HepG2 (cell line): ENCODE results near the gene WIF1. TPM values are rescaled to one million over a fixed set of nuclear protein-coding genes. Genes with fewer than 3 reads are reported as not detected.

Source experiments
- ARNT ChIP-seq: fragments of 450-650 bp; IDR thresholded peaks from 2 replicates; pipeline ENCODE4 v1.6.1; 2017
- CREM ChIP-seq, 2 experiments: sonication (generic) in 1 of 2; formaldehyde crosslinking in 1 of 2; IDR thresholded peaks; 2 replicates each; pipeline versions ENCODE4 v1.4.0 to v1.6.1; 2016 to 2020; ENCODE audit warnings: antibody characterized with exemption in 1 of 2, mild to moderate bottlenecking in 1 of 2, missing genetic modification reagents in 1 of 2
- FLYWCH1 ChIP-seq: sonication (generic); formaldehyde crosslinking; IDR thresholded peaks from 2 replicates; pipeline ENCODE4 v1.8.1; 2023; ENCODE audit warnings: mild to moderate bottlenecking, missing genetic modification reagents
- GATAD2A ChIP-seq: IDR thresholded peaks from 2 replicates; pipeline ENCODE4 v1.6.1; 2016
- KDM6A ChIP-seq: IDR thresholded peaks from 2 replicates; pipeline ENCODE4 v1.6.1; 2016; ENCODE audit warnings: low read depth
- SP2 ChIP-seq: sonication (generic); formaldehyde crosslinking; IDR thresholded peaks from 2 replicates; pipeline ENCODE4 v1.5.1; 2020; ENCODE audit warnings: mild to moderate bottlenecking, missing genetic modification reagents
- TGIF2 ChIP-seq: IDR thresholded peaks from 2 replicates; pipeline ENCODE4 v1.6.1; 2016; ENCODE audit warnings: control low read depth, missing compliant biosample characterization
- ZNF232 ChIP-seq: sonication (generic); formaldehyde crosslinking; IDR thresholded peaks from 2 replicates; pipeline ENCODE4 v1.4.0; 2020; ENCODE audit warnings: missing genetic modification reagents, borderline replicate concordance
- ZNF367 ChIP-seq: sonication (generic); formaldehyde crosslinking; IDR thresholded peaks from 2 replicates; pipeline ENCODE4 v1.4.0; 2020; ENCODE audit warnings: missing genetic modification reagents, borderline replicate concordance
- ZNF776 ChIP-seq: sonication (generic); formaldehyde crosslinking; IDR thresholded peaks from 2 replicates; pipeline ENCODE4 v1.4.0; 2020; ENCODE audit warnings: mild to moderate bottlenecking, missing genetic modification reagents
- ZNF891 ChIP-seq: sonication (generic); formaldehyde crosslinking; IDR thresholded peaks from 2 replicates; pipeline ENCODE4 v1.5.0; 2020; ENCODE audit warnings: mild to moderate bottlenecking, missing genetic modification reagents
- polyA plus RNA-seq, 8 experiments: library from polyadenylated mRNA; depleted of rRNA in 3 of 8; stranded (reverse) in 7 of 8; unstranded in 1 of 8; fragments of >200 nt; fragmentation: Illumina TruSeq in 4 of 8; extraction: Trizol in 4 of 8; gene quantifications; 2 replicates each; pipeline versions ENCODE4 v1.2.1 to v1.2.3, GENCODE V29; 2011 to 2016; ENCODE audit warnings: low read depth in 4 of 8, missing spikeins in 1 of 8, mixed read lengths in 1 of 8; ENCODE audit not compliant: insufficient read depth in 1 of 8
- total RNA-seq, 5 experiments: library from RNA; depleted of rRNA; stranded (reverse); fragments of >200 nt; fragmentation: Illumina TruSeq; extraction: Trizol; gene quantifications; 2 replicates each; pipeline ENCODE4 v1.2.3, GENCODE V29; 2016; ENCODE audit warnings: low read depth in 1 of 5
- TF ChIP-seq, protein P1 (sequence below): sonication (generic); formaldehyde crosslinking; IDR thresholded peaks from 2 replicates; pipeline ENCODE4 v1.5.1; 2020; ENCODE audit warnings: mild to moderate bottlenecking, missing genetic modification reagents, borderline replicate concordance
- TF ChIP-seq, protein P2 (sequence below): sonication (generic); formaldehyde crosslinking; IDR thresholded peaks from 2 replicates; pipeline ENCODE4 v1.4.0; 2020; ENCODE audit warnings: missing genetic modification reagents
- TF ChIP-seq, protein P3 (sequence below): sonication (generic); formaldehyde crosslinking; IDR thresholded peaks from 2 replicates; pipeline ENCODE4 v1.8.1; 2023; ENCODE audit warnings: missing genetic modification reagents, mild to moderate bottlenecking, borderline replicate concordance

The WIF1 gene
- total and polyA plus RNA-seq, 2 of the 13 experiments (the other 11 are each of a cell fraction or from before 2014, with no cell fraction given), result not detected

DNA sequence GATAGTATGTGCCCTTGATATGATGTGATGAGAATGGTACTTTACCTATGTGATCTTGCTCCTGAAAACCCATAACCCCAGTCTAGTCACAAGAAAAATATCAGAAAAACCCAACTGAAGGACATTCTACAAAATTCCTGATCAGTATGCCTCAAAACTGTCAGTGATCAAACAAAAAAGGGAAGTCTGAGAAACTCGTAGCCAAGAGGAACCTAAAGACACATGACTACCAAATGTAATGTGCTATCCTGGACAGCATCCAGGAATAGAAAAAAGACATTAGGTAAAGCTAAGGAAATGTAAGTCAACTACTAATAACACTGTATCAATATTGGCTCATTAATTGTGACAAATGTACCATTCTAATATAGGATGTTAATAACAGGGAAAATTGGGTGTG is 4.1 kb upstream of the WIF1 start (continued):
- TF ChIP-seq, protein P1, sequence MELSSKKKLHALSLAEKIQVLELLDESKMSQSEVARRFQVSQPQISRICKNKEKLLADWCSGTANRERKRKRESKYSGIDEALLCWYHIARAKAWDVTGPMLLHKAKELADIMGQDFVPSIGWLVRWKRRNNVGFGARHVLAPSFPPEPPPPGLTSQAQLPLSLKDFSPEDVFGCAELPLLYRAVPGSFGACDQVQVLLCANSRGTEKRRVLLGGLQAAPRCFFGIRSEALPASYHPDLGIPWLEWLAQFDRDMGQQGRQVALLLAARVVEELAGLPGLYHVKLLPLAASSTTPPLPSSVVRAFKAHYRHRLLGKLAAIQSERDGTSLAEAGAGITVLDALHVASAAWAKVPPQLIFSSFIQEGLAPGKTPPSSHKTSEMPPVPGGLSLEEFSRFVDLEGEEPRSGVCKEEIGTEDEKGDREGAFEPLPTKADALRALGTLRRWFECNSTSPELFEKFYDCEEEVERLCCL (CRISPR knock-in tag), result no peak
- TF ChIP-seq TGIF2 (CRISPR knock-in tag) (no peak), GATAD2A (no peak), FLYWCH1 (CRISPR knock-in tag) (no peak), ZNF367 (CRISPR knock-in tag) (no peak), KDM6A (CRISPR knock-in tag) (no peak), ZNF232 (CRISPR knock-in tag) (no peak), CREM (IDR thresholded peaks at IDR 0.05) (no peak), CREM (CRISPR knock-in tag; IDR thresholded peaks at IDR 0.05) (no peak), SP2 (CRISPR knock-in tag) (no peak), ZNF891 (no peak), ZNF776 (CRISPR knock-in tag) (no peak), ARNT (no peak)
- TF ChIP-seq, protein P2, sequence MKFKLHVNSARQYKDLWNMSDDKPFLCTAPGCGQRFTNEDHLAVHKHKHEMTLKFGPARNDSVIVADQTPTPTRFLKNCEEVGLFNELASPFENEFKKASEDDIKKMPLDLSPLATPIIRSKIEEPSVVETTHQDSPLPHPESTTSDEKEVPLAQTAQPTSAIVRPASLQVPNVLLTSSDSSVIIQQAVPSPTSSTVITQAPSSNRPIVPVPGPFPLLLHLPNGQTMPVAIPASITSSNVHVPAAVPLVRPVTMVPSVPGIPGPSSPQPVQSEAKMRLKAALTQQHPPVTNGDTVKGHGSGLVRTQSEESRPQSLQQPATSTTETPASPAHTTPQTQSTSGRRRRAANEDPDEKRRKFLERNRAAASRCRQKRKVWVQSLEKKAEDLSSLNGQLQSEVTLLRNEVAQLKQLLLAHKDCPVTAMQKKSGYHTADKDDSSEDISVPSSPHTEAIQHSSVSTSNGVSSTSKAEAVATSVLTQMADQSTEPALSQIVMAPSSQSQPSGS (CRISPR knock-in tag), result no peak
- TF ChIP-seq, protein P3, sequence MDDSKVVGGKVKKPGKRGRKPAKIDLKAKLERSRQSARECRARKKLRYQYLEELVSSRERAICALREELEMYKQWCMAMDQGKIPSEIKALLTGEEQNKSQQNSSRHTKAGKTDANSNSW, result no peak
